A549 (cell line): ENCODE measurements around the gene DHRS11. TPM values are rescaled to one million over a fixed set of nuclear protein-coding genes. Genes with fewer than 3 reads are reported as not detected.

ENCODE experiments used
- ATAC-seq, 2 experiments: fragments of 200-7000 bp in 1 of 2; fragments of >200 bp in 1 of 2; cut with Nextera tagmentation in 1 of 2; cut with Tn5 transposase in 1 of 2; 3 replicates each; pipeline versions ENCODE4 v1.8.0 to v1.9.1; 2018 to 2020; ENCODE audit warnings: mild to moderate bottlenecking in 1 of 2, moderate library complexity in 1 of 2
- CTCF ChIA-PET: fragments of 300-600 bp; sonication (Branson Sonifier 250); formaldehyde crosslinking; extraction: SDS; loops from one replicate; lab custom pipeline; 2021; ENCODE audit warnings: antibody characterized with exemption, inconsistent platforms; lab: Yijun Ruan, JAX
- POLR2A ChIA-PET: fragments of 350-600 bp; formaldehyde crosslinking; extraction: SDS; loops from one replicate; lab custom pipeline; 2021; ENCODE audit warnings: antibody characterized with exemption, inconsistent platforms; lab: Yijun Ruan, JAX
- DNase-seq, 2 experiments: peaks; one replicate each; pipeline versions ENCODE4 v3.0.0 to v3.0.0-alpha.2; 2011 to 2016; ENCODE audit warnings: low read depth in 1 of 2, low spot score in 1 of 2
- FAIRE-seq: peaks from 2 replicates; lab custom pipeline; 2011; peaks lifted over from hg19 to GRCh38; lab: Jason Lieb, UNC
- H3K27ac ChIP-seq, 2 experiments: fragments of >200 bp; sonication (Bioruptor Twin); formaldehyde crosslinking; 3 replicates each; pipeline ENCODE4 v1.5.1; 2016 to 2017
- H3K4me1 ChIP-seq: fragments of >200 bp; sonication (Bioruptor Twin); formaldehyde crosslinking; 3 replicates; pipeline ENCODE4 v1.6.1; 2016
- H3K4me2 ChIP-seq: fragments of >200 bp; sonication (Bioruptor Twin); formaldehyde crosslinking; 3 replicates; pipeline ENCODE4 v1.6.1; 2016
- H3K4me3 ChIP-seq: fragments of >200 bp; sonication (Bioruptor Twin); formaldehyde crosslinking; 3 replicates; pipeline ENCODE4 v1.5.1; 2016
- H3K9me3 ChIP-seq: fragments of >200 bp; sonication (Bioruptor Twin); formaldehyde crosslinking; 3 replicates; pipeline ENCODE4 v1.6.1; 2016
- CEBPB ChIP-seq, 2 experiments: fragments of >200 bp in 1 of 2; sonication (Bioruptor Twin) in 1 of 2; formaldehyde crosslinking in 1 of 2; IDR thresholded peaks; 2 replicates each; pipeline ENCODE4 v1.6.1; 2012 to 2016
- CHD2 ChIP-seq: fragments of 150-350 bp; IDR thresholded peaks from 2 replicates; pipeline ENCODE4 v1.6.1; 2014; ENCODE audit warnings: low read length; ENCODE audit not compliant: partially characterized antibody
- CHD4 ChIP-seq: fragments of 200-600 bp; sonication (generic); IDR thresholded peaks from 2 replicates; pipeline ENCODE4 v1.6.1; 2016; ENCODE audit warnings: antibody characterized with exemption, mild to moderate bottlenecking, borderline replicate concordance
- EHMT2 ChIP-seq: fragments of 200-600 bp; sonication (generic); IDR thresholded peaks from 2 replicates; pipeline ENCODE4 v1.6.1; 2016; ENCODE audit warnings: antibody characterized with exemption, low read depth, mild to moderate bottlenecking, moderate library complexity
- EP300 ChIP-seq, 2 experiments: fragments of >200 bp; sonication (Bioruptor Twin); formaldehyde crosslinking; IDR thresholded peaks; 2 replicates in 1 of 2; 3 replicates in 1 of 2; pipeline ENCODE4 v1.6.1; 2016 to 2017
- HOXA7 ChIP-seq: fragments of 250-450 bp; sonication (Bioruptor Pico); IDR thresholded peaks from 2 replicates; pipeline ENCODE4 v1.5.0; 2020; ENCODE audit warnings: mild to moderate bottlenecking, moderate library complexity
- JUN ChIP-seq, 2 experiments: fragments of >200 bp; sonication (Bioruptor Twin); formaldehyde crosslinking; IDR thresholded peaks; 2 replicates in 1 of 2; 3 replicates in 1 of 2; pipeline ENCODE4 v1.6.1; 2016 to 2017
- JUNB ChIP-seq: fragments of >200 bp; sonication (Bioruptor Twin); formaldehyde crosslinking; IDR thresholded peaks from 2 replicates; pipeline ENCODE4 v1.6.1; 2016
- KDM1A ChIP-seq: fragments of 200-600 bp; sonication (generic); IDR thresholded peaks from 2 replicates; pipeline ENCODE4 v1.6.1; 2016; ENCODE audit warnings: low read depth, mild to moderate bottlenecking
- MAZ ChIP-seq: fragments of 150-350 bp; IDR thresholded peaks from 2 replicates; pipeline ENCODE4 v1.6.1; 2014; ENCODE audit warnings: antibody characterized with exemption, low read depth, low read length, borderline replicate concordance
- NFE2L2 ChIP-seq: fragments of 150-350 bp; conservative IDR thresholded peaks from 2 replicates; pipeline ENCODE4 v1.6.1; 2014; ENCODE audit warnings: low read length
- NPAS2 ChIP-seq: fragments of 250-450 bp; sonication (Bioruptor Pico); IDR thresholded peaks from 2 replicates; pipeline ENCODE4 v1.8.0; 2022; ENCODE audit warnings: mild to moderate bottlenecking, moderate library complexity, borderline replicate concordance
- NR3C1 ChIP-seq: fragments of >200 bp; sonication (Bioruptor Twin); formaldehyde crosslinking; IDR thresholded peaks from 3 replicates; pipeline ENCODE4 v1.6.1; 2017
- PHF8 ChIP-seq: fragments of 200-600 bp; sonication (generic); IDR thresholded peaks from 2 replicates; pipeline ENCODE4 v1.6.1; 2016; ENCODE audit warnings: low read depth, mild to moderate bottlenecking, antibody characterized with exemption, moderate library complexity, borderline replicate concordance
- POLR2A ChIP-seq: IDR thresholded peaks from 2 replicates; pipeline ENCODE4 v1.6.1; 2012; ENCODE audit warnings: mild to moderate bottlenecking, low read length
- RCOR1 ChIP-seq: fragments of 150-350 bp; IDR thresholded peaks from 2 replicates; pipeline ENCODE4 v1.6.1; 2014; ENCODE audit warnings: antibody characterized with exemption, low read length, low read depth
- RFX5 ChIP-seq: fragments of 450-650 bp; IDR thresholded peaks from 2 replicates; pipeline ENCODE4 v1.7.1; 2014; ENCODE audit warnings: antibody characterized with exemption, mild to moderate bottlenecking, moderate library complexity
- SREBF2 ChIP-seq: fragments of 450-650 bp; IDR thresholded peaks from 2 replicates; pipeline ENCODE4 v1.6.1; 2014; ENCODE audit warnings: mild to moderate bottlenecking, moderate library complexity
- TP53 ChIP-seq: fragments of 250-450 bp; sonication (Bioruptor Pico); IDR thresholded peaks from 2 replicates; pipeline ENCODE4 v1.5.0; 2021; ENCODE audit warnings: mild to moderate bottlenecking, moderate library complexity
- ZC3H11A ChIP-seq: fragments of 450-650 bp; IDR thresholded peaks from 2 replicates; pipeline ENCODE4 v1.6.1; 2014; ENCODE audit warnings: antibody characterized with exemption, mild to moderate bottlenecking
- ZFP36 ChIP-seq: fragments of 450-650 bp; IDR thresholded peaks from 2 replicates; pipeline ENCODE4 v1.6.1; 2014; ENCODE audit warnings: borderline replicate concordance; ENCODE audit not compliant: partially characterized antibody
- WGBS: methylation state at CpG from one replicate; pipeline ENCODE4 v1.1.6; 2017; ENCODE audit errors: missing lambda C conversion rate; 5-methylcytosine and 5-hydroxymethylcytosine counted together
- polyA plus RNA-seq, 4 experiments: library from polyadenylated mRNA; depleted of rRNA in 3 of 4; stranded (reverse); fragments of >200 nt; fragmentation: RNase III in 1 of 4; extraction: RNeasy Plus Mini Kit Qiagen cat#74134 plus additional on column Dnase treatment in 1 of 4; gene quantifications; 2 replicates in 3 of 4; 3 replicates in 1 of 4; pipeline ENCODE4 v1.2.3, GENCODE V29; 2011 to 2017
- TF ChIP-seq, protein P1 (sequence below): fragments of >200 bp; sonication (Bioruptor Twin); formaldehyde crosslinking; IDR thresholded peaks from 3 replicates; pipeline ENCODE4 v1.5.1; 2016
- TF ChIP-seq, protein P2 (sequence below): IDR thresholded peaks from 2 replicates; pipeline ENCODE4 v1.6.1; 2012
- TF ChIP-seq, protein P3 (sequence below): fragments of >200 bp; sonication (Bioruptor Twin); formaldehyde crosslinking; IDR thresholded peaks from 3 replicates; pipeline ENCODE4 v1.6.1; 2016
- TF ChIP-seq, protein P4 (sequence below): fragments of 250-450 bp; sonication (Bioruptor Pico); IDR thresholded peaks from 2 replicates; pipeline ENCODE4 v1.5.0; 2020; ENCODE audit warnings: low read depth, mild to moderate bottlenecking, moderate library complexity
- TF ChIP-seq, protein P5 (sequence below): fragments of 200-600 bp; sonication (generic); IDR thresholded peaks from 2 replicates; pipeline ENCODE4 v1.6.1; 2016; ENCODE audit warnings: antibody characterized with exemption, mild to moderate bottlenecking, moderate library complexity

DHRS11 gene
- polyA plus RNA-seq, 2 of the 4 experiments (the other 2 are of a cell fraction): 9.5 to 9.6 TPM

DNA sequence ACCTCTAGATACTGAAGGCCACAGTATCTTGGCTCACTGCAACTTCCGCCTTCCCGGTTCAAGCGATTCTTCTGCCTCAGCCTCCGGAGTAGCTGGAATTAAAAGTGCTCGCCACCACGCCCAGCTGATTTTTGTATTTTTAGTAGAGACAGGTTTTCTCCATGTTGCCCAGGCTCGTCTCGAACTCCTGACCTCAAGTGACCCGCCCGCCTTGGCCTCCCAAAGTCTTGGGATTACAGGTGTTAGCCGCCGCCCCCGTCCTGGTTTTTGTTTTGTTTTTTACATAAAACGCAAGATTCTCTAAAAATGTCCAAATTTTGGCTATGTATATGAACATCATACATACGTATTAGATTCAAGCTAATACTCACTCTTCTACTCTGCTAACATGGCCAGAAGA, 48.9 kb upstream of the DHRS11 start (continued):
- TF ChIP-seq ZC3H11A: no peak
- TF ChIP-seq POLR2A: no peak
- no peak for TF ChIP-seq TP53 (CRISPR knock-in tag)
- TF ChIP-seq JUNB: no peak

DNA sequence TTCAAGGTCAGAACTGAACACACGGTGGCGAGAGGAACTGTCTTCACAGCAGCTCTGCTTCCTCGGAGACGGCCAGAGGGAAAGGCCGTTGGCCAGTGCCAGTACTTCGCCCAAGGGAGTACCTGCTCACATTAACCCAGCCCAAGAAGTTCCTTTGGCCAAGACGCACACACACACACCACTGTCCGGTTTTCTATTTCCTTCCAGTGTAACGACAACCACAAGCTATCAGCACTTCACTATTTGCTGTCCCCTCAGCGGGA, 47.7 kb upstream of the DHRS11 start:
- H3K4me3 ChIP-seq: peak overlapping the region; percentile 81
- CTCF ChIA-PET: interaction anchor here (0.8 to 4.0 kb wide), 8 partner anchors 9 to 61 kb away, joined by 3 to 19 read pairs (median 3); partner anchors contain the start of genes DHRS11, MRM1, MYO19 and PIGW
- peak overlapping the region; percentile 96 to 97 for H3K27ac ChIP-seq
- H3K9me3 ChIP-seq: no peaks in the 10 kb centered on the region
- ATAC-seq (peak; percentile 32 to 40), DNase-seq (peak; percentile 46 to 72), FAIRE-seq (no peak)
- no peak for TF ChIP-seq NR3C1
- TF ChIP-seq RFX5: no peak
- TF ChIP-seq, protein P1, sequence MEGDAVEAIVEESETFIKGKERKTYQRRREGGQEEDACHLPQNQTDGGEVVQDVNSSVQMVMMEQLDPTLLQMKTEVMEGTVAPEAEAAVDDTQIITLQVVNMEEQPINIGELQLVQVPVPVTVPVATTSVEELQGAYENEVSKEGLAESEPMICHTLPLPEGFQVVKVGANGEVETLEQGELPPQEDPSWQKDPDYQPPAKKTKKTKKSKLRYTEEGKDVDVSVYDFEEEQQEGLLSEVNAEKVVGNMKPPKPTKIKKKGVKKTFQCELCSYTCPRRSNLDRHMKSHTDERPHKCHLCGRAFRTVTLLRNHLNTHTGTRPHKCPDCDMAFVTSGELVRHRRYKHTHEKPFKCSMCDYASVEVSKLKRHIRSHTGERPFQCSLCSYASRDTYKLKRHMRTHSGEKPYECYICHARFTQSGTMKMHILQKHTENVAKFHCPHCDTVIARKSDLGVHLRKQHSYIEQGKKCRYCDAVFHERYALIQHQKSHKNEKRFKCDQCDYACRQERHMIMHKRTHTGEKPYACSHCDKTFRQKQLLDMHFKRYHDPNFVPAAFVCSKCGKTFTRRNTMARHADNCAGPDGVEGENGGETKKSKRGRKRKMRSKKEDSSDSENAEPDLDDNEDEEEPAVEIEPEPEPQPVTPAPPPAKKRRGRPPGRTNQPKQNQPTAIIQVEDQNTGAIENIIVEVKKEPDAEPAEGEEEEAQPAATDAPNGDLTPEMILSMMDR: 0 out of 3 replicates have a peak, but pooled peaks have one; percentile 10
- TF ChIP-seq, protein P2, sequence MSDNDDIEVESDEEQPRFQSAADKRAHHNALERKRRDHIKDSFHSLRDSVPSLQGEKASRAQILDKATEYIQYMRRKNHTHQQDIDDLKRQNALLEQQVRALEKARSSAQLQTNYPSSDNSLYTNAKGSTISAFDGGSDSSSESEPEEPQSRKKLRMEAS: 0 out of 2 replicates have a peak, but pooled peaks have one; percentile 3
- no peak for TF ChIP-seq NPAS2 (CRISPR knock-in tag)
- POLR2A ChIA-PET: interaction anchor here (1.9 to 4.0 kb wide), 3 partner anchors 9 to 58 kb away, joined by 5 to 81 read pairs (median 35); partner anchors contain the start of genes MRM1, MYO19 and PIGW
- WGBS: 6% methylated on average over 9 of the region's 10 CpGs
- peaks cover 28% of the 10 kb centered on the region for H3K4me1 ChIP-seq
- H3K4me2 ChIP-seq: peak overlapping the region; percentile 85

DNA sequence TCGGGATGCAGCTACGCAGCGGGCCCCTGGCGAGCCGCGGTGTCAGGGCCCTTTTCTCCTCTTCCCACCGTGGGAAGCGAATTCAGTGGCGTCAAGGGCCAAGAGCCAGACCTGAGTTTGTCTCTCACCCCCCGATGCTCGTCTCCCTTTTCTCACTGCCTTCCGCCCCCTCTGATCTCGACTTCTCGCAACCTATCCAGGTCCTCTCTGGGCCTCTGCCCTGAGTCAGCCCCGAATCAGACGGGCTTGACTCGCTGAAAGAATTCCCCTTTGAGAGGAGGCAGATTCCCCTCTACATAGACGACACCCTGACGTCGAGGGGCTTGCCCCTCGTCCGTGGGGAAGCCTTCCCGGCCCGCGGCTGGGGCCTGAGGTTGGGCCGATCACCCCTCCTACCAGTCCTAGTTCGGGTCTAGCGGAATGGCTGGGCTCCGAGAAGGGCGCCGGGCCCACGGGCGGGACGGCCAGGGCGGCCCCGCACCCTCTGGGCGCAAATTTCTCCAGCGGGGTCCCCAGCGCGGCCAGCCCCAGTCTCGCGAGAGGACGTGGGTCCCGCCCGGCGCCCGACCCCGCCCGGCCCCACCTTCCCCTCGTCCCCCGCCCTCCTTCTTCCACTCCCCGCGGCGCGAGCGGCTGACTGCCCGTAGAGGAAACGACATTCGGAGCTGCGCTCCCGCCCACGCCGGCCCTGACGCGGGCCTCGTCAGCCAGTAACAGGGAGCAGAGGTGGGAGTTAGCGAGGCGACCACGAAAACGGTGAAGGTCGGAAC, 47.2 kb upstream of the DHRS11 start, which contains the start of gene GGNBP2:
Gene GGNBP2 (plus strand): TSS at position 613 of the 770 bp plus-strand sequence. CDS start 806 bp downstream, outside the sequence.
- no peaks in the 10 kb centered on the region for H3K9me3 ChIP-seq
- peak within 1 kb of the TSS; percentile 92 for H3K4me2 ChIP-seq
- ATAC-seq: peak; percentile 80 to 85
- DNase-seq: peak; percentile 85 to 94
- ChIA-PET CTCF (interaction anchor here (0.8 to 4.0 kb wide), 10 partner anchors 10 to 61 kb away, joined by 3 to 19 read pairs (median 3); partner anchors contain the start of genes DHRS11, MRM1, MYO19 and PIGW), POLR2A (interaction anchor here (0.6 to 4.0 kb wide), 11 partner anchors 9 to 1011 kb away, joined by 3 to 81 read pairs (median 4); partner anchors contain the start of genes MRM1, MYO19 and PIGW)
- no peak for FAIRE-seq
- WGBS: 2% methylated on average over 56 of the region's 71 CpGs
- H3K4me1 ChIP-seq: peaks cover 28% of the 10 kb centered on the region
- peak within 1 kb of the TSS; percentile 81 for H3K4me3 ChIP-seq
- peak within 1 kb of the TSS; percentile 96 to 97 for H3K27ac ChIP-seq
- peak; percentile 92 for TF ChIP-seq CHD2
- no peak; the same call in none of the 2 replicates for TF ChIP-seq TP53 (CRISPR knock-in tag)
- TF ChIP-seq, protein P3, sequence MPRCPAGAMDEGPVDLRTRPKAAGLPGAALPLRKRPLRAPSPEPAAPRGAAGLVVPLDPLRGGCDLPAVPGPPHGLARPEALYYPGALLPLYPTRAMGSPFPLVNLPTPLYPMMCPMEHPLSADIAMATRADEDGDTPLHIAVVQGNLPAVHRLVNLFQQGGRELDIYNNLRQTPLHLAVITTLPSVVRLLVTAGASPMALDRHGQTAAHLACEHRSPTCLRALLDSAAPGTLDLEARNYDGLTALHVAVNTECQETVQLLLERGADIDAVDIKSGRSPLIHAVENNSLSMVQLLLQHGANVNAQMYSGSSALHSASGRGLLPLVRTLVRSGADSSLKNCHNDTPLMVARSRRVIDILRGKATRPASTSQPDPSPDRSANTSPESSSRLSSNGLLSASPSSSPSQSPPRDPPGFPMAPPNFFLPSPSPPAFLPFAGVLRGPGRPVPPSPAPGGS: peak; percentile 82
- TF ChIP-seq RCOR1: no peak
- TF ChIP-seq MAZ: peak; percentile 87; the same call in 1 of the 2 replicates
- TF ChIP-seq, protein P2: peak; percentile 57
- TF ChIP-seq, protein P4, sequence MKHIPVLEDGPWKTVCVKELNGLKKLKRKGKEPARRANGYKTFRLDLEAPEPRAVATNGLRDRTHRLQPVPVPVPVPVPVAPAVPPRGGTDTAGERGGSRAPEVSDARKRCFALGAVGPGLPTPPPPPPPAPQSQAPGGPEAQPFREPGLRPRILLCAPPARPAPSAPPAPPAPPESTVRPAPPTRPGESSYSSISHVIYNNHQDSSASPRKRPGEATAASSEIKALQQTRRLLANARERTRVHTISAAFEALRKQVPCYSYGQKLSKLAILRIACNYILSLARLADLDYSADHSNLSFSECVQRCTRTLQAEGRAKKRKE: 0 out of 2 replicates have a peak, but pooled peaks have one; percentile 34
- TF ChIP-seq CEBPB (IDR thresholded peaks at IDR 0.05): no peak
- TF ChIP-seq, protein P5, sequence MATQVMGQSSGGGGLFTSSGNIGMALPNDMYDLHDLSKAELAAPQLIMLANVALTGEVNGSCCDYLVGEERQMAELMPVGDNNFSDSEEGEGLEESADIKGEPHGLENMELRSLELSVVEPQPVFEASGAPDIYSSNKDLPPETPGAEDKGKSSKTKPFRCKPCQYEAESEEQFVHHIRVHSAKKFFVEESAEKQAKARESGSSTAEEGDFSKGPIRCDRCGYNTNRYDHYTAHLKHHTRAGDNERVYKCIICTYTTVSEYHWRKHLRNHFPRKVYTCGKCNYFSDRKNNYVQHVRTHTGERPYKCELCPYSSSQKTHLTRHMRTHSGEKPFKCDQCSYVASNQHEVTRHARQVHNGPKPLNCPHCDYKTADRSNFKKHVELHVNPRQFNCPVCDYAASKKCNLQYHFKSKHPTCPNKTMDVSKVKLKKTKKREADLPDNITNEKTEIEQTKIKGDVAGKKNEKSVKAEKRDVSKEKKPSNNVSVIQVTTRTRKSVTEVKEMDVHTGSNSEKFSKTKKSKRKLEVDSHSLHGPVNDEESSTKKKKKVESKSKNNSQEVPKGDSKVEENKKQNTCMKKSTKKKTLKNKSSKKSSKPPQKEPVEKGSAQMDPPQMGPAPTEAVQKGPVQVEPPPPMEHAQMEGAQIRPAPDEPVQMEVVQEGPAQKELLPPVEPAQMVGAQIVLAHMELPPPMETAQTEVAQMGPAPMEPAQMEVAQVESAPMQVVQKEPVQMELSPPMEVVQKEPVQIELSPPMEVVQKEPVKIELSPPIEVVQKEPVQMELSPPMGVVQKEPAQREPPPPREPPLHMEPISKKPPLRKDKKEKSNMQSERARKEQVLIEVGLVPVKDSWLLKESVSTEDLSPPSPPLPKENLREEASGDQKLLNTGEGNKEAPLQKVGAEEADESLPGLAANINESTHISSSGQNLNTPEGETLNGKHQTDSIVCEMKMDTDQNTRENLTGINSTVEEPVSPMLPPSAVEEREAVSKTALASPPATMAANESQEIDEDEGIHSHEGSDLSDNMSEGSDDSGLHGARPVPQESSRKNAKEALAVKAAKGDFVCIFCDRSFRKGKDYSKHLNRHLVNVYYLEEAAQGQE: peak; percentile 92
- no peak for TF ChIP-seq EP300 (IDR thresholded peaks at IDR 0.05)
- TF ChIP-seq HOXA7 (CRISPR knock-in tag): no peak
- TF ChIP-seq KDM1A: no peak
- TF ChIP-seq RFX5: no peak
- no peak for TF ChIP-seq CHD4
- no peak for TF ChIP-seq NFE2L2
- TF ChIP-seq ZFP36: no peak
- TF ChIP-seq SREBF2: no peak
- TF ChIP-seq JUN (IDR thresholded peaks at IDR 0.05): peak; percentile 78 to 80; a peak in 4 of 5 replicates
- TF ChIP-seq EHMT2: no peak
- TF ChIP-seq PHF8: peak; percentile 78
